ENCODE data around the gene SORBS1.
A peak's percentile ranks its signal among the peaks of the same experiment; 100 is the strongest.

DNA sequence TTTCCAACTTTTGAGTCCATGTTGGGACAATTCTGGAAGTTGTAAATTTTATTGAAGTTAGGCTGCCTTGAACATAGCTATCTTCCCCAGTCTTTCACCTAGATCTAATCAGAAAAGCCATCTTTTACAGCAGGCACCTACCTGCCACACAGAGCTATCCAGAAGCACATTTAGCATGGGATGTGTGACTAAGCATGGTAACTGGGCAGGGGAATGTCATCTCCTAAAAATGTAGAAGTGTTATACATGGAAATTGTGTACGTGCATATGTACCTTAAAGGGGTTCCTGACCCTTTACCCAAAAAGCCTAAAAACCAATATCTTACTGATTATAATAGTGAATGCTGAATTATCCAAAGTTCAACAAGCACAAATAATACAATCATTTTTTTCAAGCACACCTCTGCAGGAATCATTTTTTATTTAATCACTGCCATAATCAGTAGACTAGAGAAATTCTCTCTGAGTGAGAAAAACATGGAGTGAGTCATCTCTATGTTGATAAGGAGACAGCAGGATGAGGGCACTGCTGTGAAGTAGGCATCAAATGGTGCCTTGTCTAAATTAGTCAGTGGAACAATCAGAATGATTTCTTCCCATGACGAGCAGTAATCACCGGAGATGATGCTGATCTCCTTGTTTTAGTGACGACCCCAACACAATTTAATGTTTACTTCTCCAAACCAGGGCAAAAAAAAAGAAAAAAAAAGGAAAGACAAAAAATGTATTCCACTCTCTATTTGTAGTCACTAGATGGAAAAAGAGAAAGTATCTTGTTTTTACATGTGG lies 75.9 kb downstream of the SORBS1 start:
- TF ChIP-seq ZFP36 (IDR thresholded peaks at IDR 0.05; ENCODE audit: low read depth, low read length, partially characterized antibody) (no peak), ELF4 (CRISPR knock-in tag; IDR thresholded peaks at IDR 0.05) (no peak), YY1 (IDR thresholded peaks at IDR 0.05; ENCODE audit: borderline replicate concordance in 1 of 3, control insufficient read depth in 1 of 3, extremely low read depth in 1 of 3, insufficient read depth in 3 of 3, insufficient read length in 1 of 3, insufficient replicate concordance in 2 of 3, low read depth in 1 of 3, low read length in 2 of 3) (no peak), POLR2AphosphoS5 (IDR thresholded peaks at IDR 0.05; ENCODE audit: control insufficient read depth, insufficient read depth, low read depth, low read length) (no peak), POLR2A (conservative IDR thresholded peaks at IDR 0.05) (no peak), KLF1 (tag; IDR thresholded peaks at IDR 0.05) (no peak), SMARCC2 (IDR thresholded peaks at IDR 0.05; ENCODE audit: low read depth) (no peak), POLR2AphosphoS2 (IDR thresholded peaks at IDR 0.05; ENCODE audit: low read length) (no peak), POU5F1 (IDR thresholded peaks at IDR 0.05; ENCODE audit: borderline replicate concordance, low read depth, low read length, partially characterized antibody) (no peak), NR2C2 (CRISPR knock-in tag; IDR thresholded peaks at IDR 0.05) (no peak), NR2C2 (tag; IDR thresholded peaks at IDR 0.05) (no peak), TRIM24 (IDR thresholded peaks at IDR 0.05) (no peak), JUND (IDR thresholded peaks at IDR 0.05; ENCODE audit: borderline replicate concordance, low read depth, low read length) (peak; percentile 89), JUND (tag; IDR thresholded peaks at IDR 0.05; ENCODE audit: borderline replicate concordance, low read depth, low read length) (peak; percentile 81; the same call in 2 of the 3 replicates)
- TF ChIP-seq, protein P1, sequence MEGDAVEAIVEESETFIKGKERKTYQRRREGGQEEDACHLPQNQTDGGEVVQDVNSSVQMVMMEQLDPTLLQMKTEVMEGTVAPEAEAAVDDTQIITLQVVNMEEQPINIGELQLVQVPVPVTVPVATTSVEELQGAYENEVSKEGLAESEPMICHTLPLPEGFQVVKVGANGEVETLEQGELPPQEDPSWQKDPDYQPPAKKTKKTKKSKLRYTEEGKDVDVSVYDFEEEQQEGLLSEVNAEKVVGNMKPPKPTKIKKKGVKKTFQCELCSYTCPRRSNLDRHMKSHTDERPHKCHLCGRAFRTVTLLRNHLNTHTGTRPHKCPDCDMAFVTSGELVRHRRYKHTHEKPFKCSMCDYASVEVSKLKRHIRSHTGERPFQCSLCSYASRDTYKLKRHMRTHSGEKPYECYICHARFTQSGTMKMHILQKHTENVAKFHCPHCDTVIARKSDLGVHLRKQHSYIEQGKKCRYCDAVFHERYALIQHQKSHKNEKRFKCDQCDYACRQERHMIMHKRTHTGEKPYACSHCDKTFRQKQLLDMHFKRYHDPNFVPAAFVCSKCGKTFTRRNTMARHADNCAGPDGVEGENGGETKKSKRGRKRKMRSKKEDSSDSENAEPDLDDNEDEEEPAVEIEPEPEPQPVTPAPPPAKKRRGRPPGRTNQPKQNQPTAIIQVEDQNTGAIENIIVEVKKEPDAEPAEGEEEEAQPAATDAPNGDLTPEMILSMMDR (IDR thresholded peaks at IDR 0.05 in 2 of 3, conservative IDR thresholded peaks at IDR 0.05 in 1 of 3; ENCODE audit: insufficient read depth in 2 of 3, low read depth in 1 of 3, low read length in 3 of 3): no peak
- TF ChIP-seq, protein P2, sequence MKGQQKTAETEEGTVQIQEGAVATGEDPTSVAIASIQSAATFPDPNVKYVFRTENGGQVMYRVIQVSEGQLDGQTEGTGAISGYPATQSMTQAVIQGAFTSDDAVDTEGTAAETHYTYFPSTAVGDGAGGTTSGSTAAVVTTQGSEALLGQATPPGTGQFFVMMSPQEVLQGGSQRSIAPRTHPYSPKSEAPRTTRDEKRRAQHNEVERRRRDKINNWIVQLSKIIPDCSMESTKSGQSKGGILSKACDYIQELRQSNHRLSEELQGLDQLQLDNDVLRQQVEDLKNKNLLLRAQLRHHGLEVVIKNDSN (CRISPR knock-in tag; IDR thresholded peaks at IDR 0.05): no peak
